Natural killer cell (primary cell): ENCODE measurements around the gene ARSG. TPM values are rescaled to one million over a fixed set of nuclear protein-coding genes. Genes with fewer than 3 reads are reported as not detected.

Source experiments
- ATAC-seq, 3 donors: fragments of 150-1000 bp in 2 of 3; fragments of 200-7000 bp in 1 of 3; cut with Tn5 transposase; 1 replicate in 1 of 3; 2 replicates in 2 of 3; pipeline ENCODE4 v1.10.0; 2021; ENCODE audit warnings: mild to moderate bottlenecking in 2 of 3, moderate library complexity in 2 of 3
- DNase-seq, 2 donors: peaks; one replicate each; pipeline versions ENCODE4 v3.0.0 to v3.0.0-alpha.2; 2013 to 2021; ENCODE audit warnings: mixed read lengths in 1 of 2
- H3K27ac ChIP-seq: one replicate; pipeline ENCODE4 v1.5.1; 2013; ENCODE audit warnings: mild to moderate bottlenecking, low read length
- H3K27me3 ChIP-seq: one replicate; pipeline ENCODE4 v1.6.1; 2013; ENCODE audit warnings: low read length; ENCODE audit not compliant: control insufficient read depth, insufficient read depth
- H3K36me3 ChIP-seq: one replicate; pipeline ENCODE4 v1.6.1; 2013; ENCODE audit warnings: low read length; ENCODE audit not compliant: control insufficient read depth, insufficient read depth
- H3K4me1 ChIP-seq: one replicate; pipeline ENCODE4 v1.6.1; 2013; ENCODE audit warnings: low read length; ENCODE audit not compliant: control insufficient read depth, insufficient read depth
- H3K4me3 ChIP-seq: one replicate; pipeline ENCODE4 v1.5.1; 2013; ENCODE audit warnings: low read length
- H3K9me3 ChIP-seq: one replicate; pipeline ENCODE4 v1.6.1; 2013; ENCODE audit warnings: low read length; ENCODE audit not compliant: control insufficient read depth, insufficient read depth
- H3K27ac Mint-ChIP-seq, 2 donors: one replicate each; pipeline ENCODE4 v1.8.0; 2022; ENCODE audit warnings: mild to moderate bottlenecking in 2 of 2, mixed read lengths in 2 of 2, moderate library complexity in 1 of 2
- H3K27me3 Mint-ChIP-seq, 2 donors: one replicate each; pipeline ENCODE4 v1.8.0; 2022; ENCODE audit warnings: low read depth in 2 of 2, mixed read lengths in 2 of 2
- H3K36me3 Mint-ChIP-seq: one replicate; pipeline ENCODE4 v1.8.0; 2022; ENCODE audit warnings: mixed read lengths
- H3K4me1 Mint-ChIP-seq, 2 donors: one replicate each; pipeline ENCODE4 v1.8.0; 2022; ENCODE audit warnings: mixed read lengths in 2 of 2
- H3K4me3 Mint-ChIP-seq: one replicate; pipeline ENCODE4 v1.8.0; 2022; ENCODE audit warnings: mild to moderate bottlenecking, moderate library complexity, mixed read lengths
- H3K9me3 Mint-ChIP-seq, 2 donors: one replicate each; pipeline ENCODE4 v1.8.0; 2022; ENCODE audit warnings: mixed read lengths in 2 of 2
- WGBS: methylation state at CpG from one replicate; pipeline ENCODE4 v1.1.7; 2013; ENCODE audit warnings: missing lambda C conversion rate; ENCODE audit not compliant: insufficient coverage; 5-methylcytosine and 5-hydroxymethylcytosine counted together
- intact Hi-C: fragments of 100-400 bp; cut with micrococcal nuclease; formaldehyde crosslinking; loops from one replicate; pipeline ENCODE4 v1.14.2; 2022
- total RNA-seq, 4 donors: library from RNA; stranded (reverse); fragments of 120-200 nt in 1 of 4; gene quantifications; one replicate each; pipeline versions ENCODE4 v1.2.3 to v1.2.4, GENCODE V29; 2013 to 2022
- TF ChIP-seq, protein P1 (sequence below): fragments of 200-600 bp; IDR thresholded peaks from one replicate; pipeline ENCODE4 v1.8.0; 2022; ENCODE audit warnings: antibody characterized with exemption

ARSG gene
- total RNA-seq, 3 donors from 2014 or later (not counting 1 experiment from before 2014, with no cell fraction given): 34.8 to 52.3 (median 39.3) TPM

DNA sequence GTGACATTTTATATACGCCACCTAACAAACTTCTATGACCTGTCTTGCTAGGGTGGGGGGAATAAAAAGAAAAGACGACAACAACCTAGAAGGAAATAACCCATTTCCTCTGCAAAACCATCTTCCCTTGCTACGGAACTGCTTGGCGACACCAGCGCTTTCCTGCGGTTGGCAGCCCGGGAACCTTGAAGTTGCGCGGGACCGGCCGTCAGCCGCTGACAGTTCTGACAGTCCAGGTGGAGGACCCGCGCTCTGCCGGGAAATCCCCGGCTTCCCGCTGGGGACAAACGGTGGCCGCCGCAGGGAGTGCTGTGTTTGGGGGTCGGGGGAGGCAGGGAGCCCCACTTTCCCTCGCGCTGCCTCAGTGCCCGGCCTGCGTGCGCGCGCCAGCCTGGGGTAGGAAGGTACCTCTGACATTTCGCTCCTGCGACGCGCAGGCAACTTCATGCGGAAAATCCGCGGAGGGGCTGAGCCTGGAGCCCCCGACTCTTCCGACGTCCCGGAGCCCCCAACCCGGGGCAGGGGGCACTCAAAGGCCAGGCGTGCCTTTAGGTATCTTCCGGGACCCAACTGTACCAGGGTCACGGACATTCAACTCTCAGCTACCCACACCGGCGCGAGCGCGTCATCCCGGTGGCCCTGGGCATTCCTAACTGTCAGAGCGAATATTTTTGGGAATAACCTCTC lies 884 bp upstream of the ARSG start:
- H3K36me3 Mint-ChIP-seq: no peaks in the 10 kb centered on the region
- no peaks in the 10 kb centered on the region for H3K9me3 ChIP-seq
- intact Hi-C loops: loop anchor here (5.0 to 10.0 kb wide), 2 partner anchors 43 to 144 kb away; partner anchors contain the start of gene AMZ2
- peak overlapping the region; percentile 99 for H3K4me3 Mint-ChIP-seq
- ATAC-seq (peak; percentile 6 to 18 (median 15)), DNase-seq (peak; percentile 69 to 86)
- H3K27ac ChIP-seq: peak overlapping the region; percentile 100
- no peaks in the 10 kb centered on the region for H3K36me3 ChIP-seq
- H3K27ac Mint-ChIP-seq: peak overlapping the region; percentile 98 to 99
- H3K27me3 Mint-ChIP-seq: no peaks in the 10 kb centered on the region
- peaks cover 74% of the 10 kb centered on the region in 2 donors for H3K4me1 Mint-ChIP-seq
- no peaks in the 10 kb centered on the region for H3K27me3 ChIP-seq
- WGBS: under 1% methylated on average over 49 of the region's 50 CpGs
- peaks cover 51% of the 10 kb centered on the region for H3K4me1 ChIP-seq
- TF ChIP-seq, protein P1, sequence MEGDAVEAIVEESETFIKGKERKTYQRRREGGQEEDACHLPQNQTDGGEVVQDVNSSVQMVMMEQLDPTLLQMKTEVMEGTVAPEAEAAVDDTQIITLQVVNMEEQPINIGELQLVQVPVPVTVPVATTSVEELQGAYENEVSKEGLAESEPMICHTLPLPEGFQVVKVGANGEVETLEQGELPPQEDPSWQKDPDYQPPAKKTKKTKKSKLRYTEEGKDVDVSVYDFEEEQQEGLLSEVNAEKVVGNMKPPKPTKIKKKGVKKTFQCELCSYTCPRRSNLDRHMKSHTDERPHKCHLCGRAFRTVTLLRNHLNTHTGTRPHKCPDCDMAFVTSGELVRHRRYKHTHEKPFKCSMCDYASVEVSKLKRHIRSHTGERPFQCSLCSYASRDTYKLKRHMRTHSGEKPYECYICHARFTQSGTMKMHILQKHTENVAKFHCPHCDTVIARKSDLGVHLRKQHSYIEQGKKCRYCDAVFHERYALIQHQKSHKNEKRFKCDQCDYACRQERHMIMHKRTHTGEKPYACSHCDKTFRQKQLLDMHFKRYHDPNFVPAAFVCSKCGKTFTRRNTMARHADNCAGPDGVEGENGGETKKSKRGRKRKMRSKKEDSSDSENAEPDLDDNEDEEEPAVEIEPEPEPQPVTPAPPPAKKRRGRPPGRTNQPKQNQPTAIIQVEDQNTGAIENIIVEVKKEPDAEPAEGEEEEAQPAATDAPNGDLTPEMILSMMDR: no peak
- no peaks in the 10 kb centered on the region for H3K9me3 Mint-ChIP-seq
- peak overlapping the region; percentile 98 for H3K4me3 ChIP-seq

DNA sequence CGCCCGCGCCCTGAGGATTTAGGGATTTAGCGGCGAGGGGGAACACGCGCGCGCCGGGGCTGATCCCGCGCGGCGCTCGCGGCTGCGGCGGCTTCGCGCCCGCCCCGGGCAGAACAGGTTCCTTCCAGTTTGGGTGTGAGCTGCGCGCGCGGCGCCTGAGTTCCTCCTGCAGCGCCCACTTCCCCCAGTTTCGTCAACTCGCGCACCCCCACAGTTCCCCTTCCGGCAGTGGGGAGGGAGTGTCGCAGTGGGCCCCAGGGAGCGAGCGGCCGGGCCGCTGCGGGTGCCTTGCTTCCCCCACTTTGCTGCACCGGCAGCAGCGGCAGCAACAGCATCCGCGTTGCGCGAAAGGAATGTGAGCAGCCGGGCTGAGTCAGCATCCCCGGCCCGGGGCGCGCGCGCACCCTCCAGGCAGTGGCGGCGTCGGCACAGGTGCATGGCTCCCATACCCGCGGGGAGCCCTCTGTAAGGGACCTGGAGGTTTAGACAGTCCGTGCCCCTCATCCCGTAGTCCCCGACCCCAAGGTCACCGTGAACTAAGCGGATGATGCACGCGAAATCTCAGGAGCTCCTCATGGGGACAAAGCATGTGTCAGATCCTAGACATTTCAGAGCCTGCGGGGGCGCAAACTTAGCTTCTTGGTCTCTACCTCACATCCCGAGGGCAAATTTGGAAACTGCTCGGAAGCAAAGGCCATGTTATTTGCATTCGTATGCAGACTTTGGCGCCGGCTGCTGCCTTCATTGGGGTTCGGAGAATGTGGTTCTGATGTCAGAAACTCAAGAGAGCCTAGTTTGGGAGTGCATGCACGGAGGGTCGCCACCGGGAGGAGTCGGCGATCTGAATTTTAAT lies 767 bp downstream of the ARSG start:
- WGBS: 1% methylated on average over 76 of the region's 76 CpGs
- peaks cover 79% of the 10 kb centered on the region in 2 donors for H3K4me1 Mint-ChIP-seq

DNA sequence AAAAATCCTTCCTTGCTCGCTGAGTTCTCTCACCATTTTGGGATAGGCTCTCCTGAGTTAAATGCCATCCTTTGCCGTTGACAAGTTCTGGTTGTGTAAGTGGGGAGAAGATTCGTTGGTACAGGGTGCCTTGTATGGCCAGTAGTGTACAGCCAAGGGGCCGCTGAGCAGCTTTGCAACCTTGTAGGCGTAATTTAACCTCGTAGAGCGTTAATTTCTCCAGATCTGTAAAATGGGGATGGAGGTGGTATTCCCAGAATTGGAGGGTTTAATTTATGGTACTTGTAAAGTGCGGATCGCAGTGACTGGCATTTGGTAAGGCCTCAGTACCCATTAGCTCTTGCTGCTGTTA lies 1.4 kb downstream of the ARSG start:
- ATAC-seq (no peak), DNase-seq (no peak)
- Histone ChIP-seq H3K9me3 (no peaks in the 10 kb centered on the region), H3K27ac (peak overlapping the region; percentile 72), H3K36me3 (no peaks in the 10 kb centered on the region), H3K27me3 (no peaks in the 10 kb centered on the region), H3K4me3 (peak overlapping the region; percentile 56), H3K4me1 (peaks cover 71% of the 10 kb centered on the region)
- Mint-ChIP-seq H3K27me3 (no peaks in the 10 kb centered on the region), H3K27ac (peak overlapping the region; percentile 98 to 99), H3K4me1 (peaks cover 78 to 79% of the 10 kb centered on the region in 2 donors), H3K9me3 (no peaks in the 10 kb centered on the region), H3K36me3 (no peaks in the 10 kb centered on the region), H3K4me3 (peak overlapping the region; percentile 90)
- TF ChIP-seq, protein P1: no peak
- intact Hi-C loops: loop anchor here (1.0 to 10.0 kb wide), 3 partner anchors 45 to 142 kb away; partner anchors contain the start of gene AMZ2
- WGBS: 60% methylated on average over 9 of the region's 9 CpGs

More for the DNA sequence above, 767 bp downstream of the ARSG start:
- H3K36me3 ChIP-seq: no peaks in the 10 kb centered on the region
- ATAC-seq (peak; percentile 66 to 88 (median 75)), DNase-seq (peak; percentile 93 to 98)
- H3K36me3 Mint-ChIP-seq: no peaks in the 10 kb centered on the region
- H3K9me3 Mint-ChIP-seq: no peaks in the 10 kb centered on the region
- TF ChIP-seq, protein P1: no peak
- intact Hi-C loops: loop anchor here (1.0 to 10.0 kb wide), 5 partner anchors 29 to 143 kb away; partner anchors contain the start of gene AMZ2
- peak overlapping the region; percentile 72 for H3K27ac ChIP-seq
- H3K27me3 Mint-ChIP-seq: no peaks in the 10 kb centered on the region
- H3K4me3 ChIP-seq: peak overlapping the region; percentile 56
- no peaks in the 10 kb centered on the region for H3K27me3 ChIP-seq
- peaks cover 65% of the 10 kb centered on the region for H3K4me1 ChIP-seq
- peak overlapping the region; percentile 90 for H3K4me3 Mint-ChIP-seq
- peak overlapping the region; percentile 98 to 99 for H3K27ac Mint-ChIP-seq
- no peaks in the 10 kb centered on the region for H3K9me3 ChIP-seq
